Activated naive CD4-positive, alpha-beta T cell treated with anti-CD3 and anti-CD28 coated beads, Interleukin-2, amount 10 ng/mL, durations not matched to agents 7 days and 5 days (primary cell): ENCODE data around the gene KMT5B.

Experiments
- CTCF ChIA-PET: fragments of 350-600 bp; sonication (Branson Sonifier 250); formaldehyde crosslinking; loops from one replicate; lab custom pipeline; 2021; ENCODE audit warnings: antibody characterized with exemption; lab: Charles Lee
- DNase-seq: peaks from one replicate; pipeline ENCODE4 v3.0.0-alpha.2; 2020
- H3K27ac Mint-ChIP-seq: one replicate; pipeline ENCODE4 v1.8.0; 2021; ENCODE audit warnings: mild to moderate bottlenecking, moderate library complexity, mixed read lengths
- H3K27me3 Mint-ChIP-seq: one replicate; pipeline ENCODE4 v1.8.0; 2021; ENCODE audit warnings: mild to moderate bottlenecking, mixed read lengths
- H3K36me3 Mint-ChIP-seq: one replicate; pipeline ENCODE4 v1.8.0; 2021; ENCODE audit warnings: mixed read lengths
- H3K4me1 Mint-ChIP-seq: one replicate; pipeline ENCODE4 v1.8.0; 2021; ENCODE audit warnings: mixed read lengths
- H3K4me3 Mint-ChIP-seq: one replicate; pipeline ENCODE4 v1.8.0; 2021; ENCODE audit warnings: mild to moderate bottlenecking, moderate library complexity, mixed read lengths
- H3K9me3 Mint-ChIP-seq: one replicate; pipeline ENCODE4 v1.8.0; 2021; ENCODE audit warnings: mixed read lengths

The KMT5B gene

GRCh38 chr11:68141246-68142027 is 71.7 kb downstream of the KMT5B start:
- H3K27me3 Mint-ChIP-seq = peaks cover 43% of the 10 kb centered on the region
- H3K4me1 Mint-ChIP-seq = peaks cover 14% of the 10 kb centered on the region
- H3K4me3 Mint-ChIP-seq = no peak overlapping the region
- DNase-seq = no peak
- CTCF ChIA-PET = no interaction called here
- H3K27ac Mint-ChIP-seq = no peak overlapping the region
- H3K9me3 Mint-ChIP-seq = no peaks in the 10 kb centered on the region
- no peaks in the 10 kb centered on the region for H3K36me3 Mint-ChIP-seq

- H3K36me3 Mint-ChIP-seq = no peaks in the 10 kb centered on the region
- no peak for DNase-seq
- peaks cover 14% of the 10 kb centered on the region for H3K4me1 Mint-ChIP-seq
- CTCF ChIA-PET = no interaction called here
- no peak overlapping the region for H3K4me3 Mint-ChIP-seq
- no peak overlapping the region for H3K27ac Mint-ChIP-seq
- peaks cover 38% of the 10 kb centered on the region for H3K27me3 Mint-ChIP-seq
- H3K9me3 Mint-ChIP-seq = no peaks in the 10 kb centered on the region
Observed at GRCh38 chr11:68140496-68141245, 72.4 kb downstream of the KMT5B start.

GRCh38 chr11:68138237-68138636 is 74.9 kb downstream of the KMT5B start:
- peaks cover 30% of the 10 kb centered on the region for H3K27me3 Mint-ChIP-seq
- H3K4me1 Mint-ChIP-seq = peaks cover 14% of the 10 kb centered on the region
- no peak overlapping the region for H3K27ac Mint-ChIP-seq
- DNase-seq = no peak
- CTCF ChIA-PET = no interaction called here
- peaks cover 1% of the 10 kb centered on the region for H3K36me3 Mint-ChIP-seq
- H3K9me3 Mint-ChIP-seq = peaks cover 9% of the 10 kb centered on the region
- no peak overlapping the region for H3K4me3 Mint-ChIP-seq

- peaks cover 1% of the 10 kb centered on the region for H3K36me3 Mint-ChIP-seq
- CTCF ChIA-PET = no interaction called here
- H3K4me1 Mint-ChIP-seq = peaks cover 14% of the 10 kb centered on the region
- H3K27ac Mint-ChIP-seq = no peak overlapping the region
- peaks cover 30% of the 10 kb centered on the region for H3K27me3 Mint-ChIP-seq
- H3K9me3 Mint-ChIP-seq = peaks cover 9% of the 10 kb centered on the region
- no peak for DNase-seq
- no peak overlapping the region for H3K4me3 Mint-ChIP-seq
Observed at GRCh38 chr11:68137833-68138232, 75.3 kb downstream of the KMT5B start.

GRCh38 chr11:68136866-68137265 is 76.2 kb downstream of the KMT5B start:
- Mint-ChIP-seq H3K27ac (no peak overlapping the region), H3K4me3 (no peak overlapping the region), H3K4me1 (peaks cover 5% of the 10 kb centered on the region), H3K27me3 (peaks cover 27% of the 10 kb centered on the region), H3K9me3 (peaks cover 17% of the 10 kb centered on the region), H3K36me3 (peaks cover 6% of the 10 kb centered on the region)
- CTCF ChIA-PET = no interaction called here
- no peak for DNase-seq

- no peak overlapping the region for H3K4me3 Mint-ChIP-seq
- no peak for DNase-seq
- peaks cover 18% of the 10 kb centered on the region for H3K9me3 Mint-ChIP-seq
- H3K27me3 Mint-ChIP-seq = peaks cover 14% of the 10 kb centered on the region
- H3K36me3 Mint-ChIP-seq = peaks cover 6% of the 10 kb centered on the region
- CTCF ChIA-PET = no interaction called here
- H3K27ac Mint-ChIP-seq = no peak overlapping the region
- no peaks in the 10 kb centered on the region for H3K4me1 Mint-ChIP-seq
Observed at GRCh38 chr11:68135161-68135560, 77.9 kb downstream of the KMT5B start.

DNA sequence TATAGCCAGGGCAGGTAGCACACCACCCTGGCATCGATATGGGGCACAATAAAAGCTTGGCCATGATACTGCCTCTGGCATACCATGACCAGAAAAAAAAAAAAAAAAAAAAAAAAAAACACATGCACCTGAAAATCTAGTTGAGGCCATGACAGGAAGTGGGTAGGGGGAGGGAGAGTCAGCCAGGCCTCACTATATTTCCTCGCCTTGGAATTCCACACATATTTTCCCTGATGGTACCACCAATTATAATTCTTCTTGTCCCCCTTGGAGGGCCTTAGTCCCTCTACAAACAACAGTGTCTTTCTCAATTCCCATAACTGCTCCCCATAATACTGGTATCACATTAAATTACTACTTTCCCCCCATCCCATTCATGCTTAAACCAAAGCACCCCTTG is 79.3 kb downstream of the KMT5B start:
- Mint-ChIP-seq H3K27ac (no peak overlapping the region), H3K4me1 (no peaks in the 10 kb centered on the region), H3K9me3 (peaks cover 18% of the 10 kb centered on the region), H3K27me3 (peaks cover 19% of the 10 kb centered on the region), H3K4me3 (no peak overlapping the region), H3K36me3 (peaks cover 6% of the 10 kb centered on the region)
- CTCF ChIA-PET = no interaction called here
- DNase-seq = no peak

DNA sequence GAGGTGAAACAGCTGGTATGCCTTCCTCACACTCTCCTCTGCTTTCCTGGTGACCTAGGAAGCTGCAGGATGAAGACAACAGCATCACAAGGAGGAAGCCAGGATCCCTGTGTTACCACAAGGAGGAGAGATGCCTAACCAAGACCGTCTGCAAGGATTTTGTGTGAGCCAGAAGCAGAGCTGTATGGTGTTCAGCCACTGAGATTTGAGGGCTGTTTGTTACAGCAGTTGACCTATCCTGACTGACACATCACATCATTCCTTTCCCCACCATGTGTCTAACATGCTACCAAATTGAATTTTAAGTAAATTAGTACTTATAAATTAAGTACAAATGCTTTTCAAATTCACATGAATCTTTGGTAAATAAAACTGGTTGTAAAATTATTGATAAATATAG is 83.0 kb downstream of the KMT5B start:
- no peak for DNase-seq
- H3K9me3 Mint-ChIP-seq = peaks cover 18% of the 10 kb centered on the region
- CTCF ChIA-PET = no interaction called here
- H3K4me1 Mint-ChIP-seq = no peaks in the 10 kb centered on the region
- H3K27ac Mint-ChIP-seq = no peak overlapping the region
- H3K4me3 Mint-ChIP-seq = no peak overlapping the region
- H3K27me3 Mint-ChIP-seq = peaks cover 42% of the 10 kb centered on the region
- H3K36me3 Mint-ChIP-seq = peaks cover 6% of the 10 kb centered on the region

- H3K27ac Mint-ChIP-seq = no peak overlapping the region
- H3K27me3 Mint-ChIP-seq = peaks cover 48% of the 10 kb centered on the region
- H3K9me3 Mint-ChIP-seq = peaks cover 11% of the 10 kb centered on the region
- CTCF ChIA-PET = no interaction called here
- no peaks in the 10 kb centered on the region for H3K4me1 Mint-ChIP-seq
- no peak for DNase-seq
- H3K4me3 Mint-ChIP-seq = no peak overlapping the region
- peaks cover 6% of the 10 kb centered on the region for H3K36me3 Mint-ChIP-seq
Observed at GRCh38 chr11:68128682-68129327, 84.3 kb downstream of the KMT5B start.

DNA sequence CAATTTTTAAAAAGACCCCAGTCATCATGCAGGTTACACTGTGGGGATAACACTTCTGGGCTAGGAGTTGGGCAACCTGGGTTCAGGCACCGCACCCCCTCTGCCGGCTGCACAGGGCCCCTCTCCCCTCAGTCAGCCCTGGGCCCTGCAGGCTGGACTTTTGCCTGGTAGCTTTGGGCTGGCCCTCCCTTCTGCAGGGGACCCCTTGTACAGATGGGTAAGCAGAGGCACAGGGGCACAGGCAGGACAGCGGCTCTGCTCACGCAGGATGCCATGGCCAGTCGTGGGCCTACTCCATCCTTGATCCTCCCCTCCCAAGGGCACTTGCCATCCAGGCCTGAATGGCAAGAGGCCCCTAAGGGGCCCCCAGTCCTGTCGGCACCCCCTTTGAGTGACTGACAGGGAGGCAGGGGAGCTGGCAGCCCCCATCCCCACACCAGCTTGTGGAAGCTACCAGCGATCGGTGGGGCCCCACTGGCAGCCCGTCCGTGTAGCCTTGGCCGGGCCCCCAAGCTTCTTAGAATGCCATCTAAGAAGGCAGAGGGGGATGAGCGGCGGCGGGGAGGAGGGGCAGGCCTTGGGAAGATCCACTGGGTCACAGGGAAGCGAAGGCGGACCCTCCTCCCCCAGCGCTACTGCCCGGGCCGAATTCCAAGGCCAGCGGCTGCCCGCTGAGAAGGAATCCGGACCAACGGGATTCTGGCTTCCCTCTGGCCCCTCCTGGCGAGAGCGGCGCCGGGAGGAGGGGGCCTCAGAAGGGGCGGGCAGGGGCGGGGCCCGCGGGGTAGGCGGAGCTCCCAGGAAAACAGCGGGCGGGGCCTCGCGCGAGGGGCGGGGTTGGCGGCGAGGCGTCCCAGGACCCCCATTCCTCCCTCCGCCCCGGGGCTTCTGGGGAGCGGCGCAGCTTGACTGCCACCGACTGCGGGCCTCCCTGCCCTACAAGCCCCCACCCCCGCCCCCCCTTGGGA is 85.1 kb downstream of the KMT5B start:
- Mint-ChIP-seq H3K4me1 (no peaks in the 10 kb centered on the region), H3K9me3 (peaks cover 9% of the 10 kb centered on the region), H3K36me3 (peaks cover 5% of the 10 kb centered on the region), H3K27me3 (peaks cover 50% of the 10 kb centered on the region), H3K27ac (no peak overlapping the region), H3K4me3 (no peak overlapping the region)
- CTCF ChIA-PET = no interaction called here
- DNase-seq = no peak

GRCh38 chr11:68125164-68125563 is 87.9 kb downstream of the KMT5B start:
- H3K27ac Mint-ChIP-seq = no peak overlapping the region
- no peak overlapping the region for H3K4me3 Mint-ChIP-seq
- no peak for DNase-seq
- peaks cover 54% of the 10 kb centered on the region for H3K27me3 Mint-ChIP-seq
- H3K36me3 Mint-ChIP-seq = no peaks in the 10 kb centered on the region
- no peaks in the 10 kb centered on the region for H3K9me3 Mint-ChIP-seq
- CTCF ChIA-PET = no interaction called here
- H3K4me1 Mint-ChIP-seq = peaks cover 9% of the 10 kb centered on the region

DNA sequence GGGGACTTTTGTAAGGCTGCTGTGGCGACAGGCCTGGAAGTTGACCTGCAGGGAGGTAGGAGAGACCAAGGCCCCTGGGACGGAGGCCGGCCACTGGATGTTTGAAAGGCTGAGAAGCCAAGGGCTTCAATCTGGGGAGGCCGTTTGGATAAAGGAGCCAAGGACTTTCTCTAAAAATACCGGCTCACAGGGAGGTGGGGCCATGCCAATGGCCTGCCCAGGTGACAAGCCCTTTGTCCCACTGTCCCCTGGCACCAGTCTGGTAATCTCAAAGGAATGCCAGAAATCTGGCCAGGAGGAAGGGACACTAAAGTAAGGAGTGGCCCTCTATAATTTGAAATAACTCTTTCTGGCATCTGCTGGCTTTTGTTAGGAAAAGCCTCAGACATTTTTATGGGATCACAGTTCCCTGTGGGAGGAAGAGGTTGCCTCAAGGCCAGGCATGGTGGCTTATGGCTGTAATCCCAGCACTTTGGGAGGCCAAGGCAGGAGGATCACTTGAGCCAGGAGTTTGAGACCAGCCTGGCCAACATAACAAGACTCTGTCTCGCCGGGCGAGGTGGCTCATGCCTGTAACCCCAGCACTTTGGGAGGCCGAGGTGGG is 90.1 kb downstream of the KMT5B start:
- no peak for DNase-seq
- H3K4me3 Mint-ChIP-seq = peak overlapping the region; percentile 50
- no peaks in the 10 kb centered on the region for H3K9me3 Mint-ChIP-seq
- CTCF ChIA-PET = no interaction called here
- H3K4me1 Mint-ChIP-seq = peaks cover 21% of the 10 kb centered on the region
- peaks cover 40% of the 10 kb centered on the region for H3K27me3 Mint-ChIP-seq
- H3K27ac Mint-ChIP-seq = no peak overlapping the region
- H3K36me3 Mint-ChIP-seq = no peaks in the 10 kb centered on the region

DNA sequence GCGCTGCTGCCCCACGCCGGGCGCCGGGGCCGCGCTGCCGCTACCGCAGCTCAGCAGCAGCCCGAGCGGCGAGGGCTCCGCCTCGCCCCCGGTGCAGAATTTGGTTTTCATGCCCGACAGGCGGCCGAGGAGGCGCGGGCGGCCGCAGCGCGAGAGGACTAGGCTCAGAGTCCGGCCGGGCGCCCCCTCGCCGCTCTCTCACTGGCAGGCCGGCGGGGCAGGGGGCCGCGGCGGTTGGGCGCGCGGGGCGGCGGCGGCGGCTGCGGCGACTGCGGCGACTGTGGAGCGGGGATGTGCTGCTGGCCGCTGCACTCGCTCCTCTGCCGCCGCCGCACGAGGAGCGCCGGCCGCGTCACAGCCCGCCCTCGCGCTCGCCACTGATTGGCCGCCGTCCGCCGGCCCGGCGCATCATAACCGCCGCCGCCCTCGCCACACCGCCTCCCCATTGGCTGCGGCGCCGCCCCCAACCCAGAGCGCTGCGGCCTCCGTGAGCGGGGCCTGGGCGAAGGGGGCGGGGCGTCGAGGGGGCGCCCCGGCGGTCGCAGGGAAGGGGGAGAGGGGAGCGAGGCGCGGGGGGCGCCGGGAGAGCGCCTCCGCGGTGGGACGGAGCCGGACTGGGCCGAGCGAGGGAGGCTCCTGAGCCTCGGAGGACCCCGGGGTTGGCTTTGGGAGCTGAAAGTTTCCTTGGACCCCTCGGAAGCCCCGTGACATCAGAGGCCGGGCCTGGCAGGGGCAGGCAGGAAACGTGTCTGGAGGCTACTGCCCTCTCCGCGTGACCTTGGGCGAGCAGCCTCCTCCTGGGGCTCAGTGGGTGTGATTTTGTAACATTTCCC is 91.8 kb downstream of the KMT5B start, which contains the start of gene CHKA:
Gene CHKA, minus strand, starts transcription at position 322 of the 833 bp plus-strand sequence. Its CDS starts 211 bp downstream, at position 111.
- CTCF ChIA-PET = no interaction called here
- Mint-ChIP-seq H3K4me3 (peak within 1 kb of the TSS; percentile 78), H3K9me3 (no peaks in the 10 kb centered on the region), H3K27ac (peak within 1 kb of the TSS; percentile 85), H3K27me3 (peaks cover 26% of the 10 kb centered on the region), H3K36me3 (no peaks in the 10 kb centered on the region), H3K4me1 (peaks cover 21% of the 10 kb centered on the region)
- peak; percentile 88 for DNase-seq
